HuH-7.5 (cell line): ENCODE data around the gene TAB3.
A peak's percentile ranks its signal among the peaks of the same experiment; 100 is the strongest.

ENCODE experiments used
- DNase-seq: peaks from one replicate; pipeline ENCODE4 v3.0.0; 2011; ENCODE audit warnings: low spot score

The TAB3 gene

DNA sequence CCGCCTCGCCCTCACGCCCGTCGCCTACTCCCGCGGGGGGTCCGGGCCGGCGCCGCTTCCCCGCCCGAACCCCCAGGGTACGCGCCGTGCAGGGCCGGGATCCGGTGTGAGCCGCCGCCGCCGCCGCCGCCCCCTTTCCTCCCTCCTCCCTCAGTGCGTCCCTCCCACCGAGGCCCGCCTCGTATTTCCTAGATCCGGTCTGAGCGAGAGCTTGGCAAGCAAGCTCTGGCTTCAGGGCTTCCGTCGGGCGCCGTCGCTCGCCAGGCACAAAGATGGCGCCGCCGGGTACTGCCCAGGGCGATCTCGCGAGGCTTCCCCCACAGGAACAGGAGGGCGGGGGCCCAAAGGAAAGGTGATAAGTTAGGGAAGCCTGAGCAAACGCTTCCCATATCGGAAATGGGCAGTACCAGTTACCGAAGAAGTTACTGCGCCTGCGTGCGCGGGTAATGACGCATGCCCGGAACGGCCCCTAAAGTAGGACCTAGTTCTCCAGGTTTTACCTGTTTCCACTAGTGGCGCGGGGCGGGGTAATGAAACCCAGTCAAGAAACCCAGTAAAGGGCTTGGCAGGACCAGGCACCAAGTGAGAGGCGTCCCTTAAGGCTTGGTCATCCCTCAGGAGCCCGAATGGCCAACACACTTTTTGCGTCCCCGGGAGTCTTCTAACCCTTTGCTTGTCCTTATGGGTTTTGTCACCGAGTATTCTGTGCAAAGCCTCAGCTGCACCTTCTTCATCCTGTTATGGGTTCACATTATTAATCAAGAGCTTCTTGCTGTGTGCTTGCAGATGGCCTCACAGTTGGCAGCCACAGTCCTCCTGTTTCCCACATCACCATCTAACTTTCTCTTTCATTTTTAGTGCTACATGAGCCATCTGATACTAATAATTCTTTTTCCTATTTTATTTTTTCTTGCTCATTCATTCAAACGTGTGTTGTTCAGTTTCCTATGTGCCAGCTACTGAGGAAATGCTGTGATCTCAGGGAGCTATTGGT, at the start of gene TAB3:
Gene TAB3 (minus strand): TSS at position 108 of the 994 bp plus-strand sequence. CDS start 29,666 bp downstream, outside the sequence.
- peak; percentile 46 for DNase-seq

- DNase-seq = no peak
These were observed 49.2 kb upstream of the TAB3 start for GRCh38 chrX:30938295-30938694.

GRCh38 chrX:30935985-30936384, 46.9 kb upstream of the TAB3 start:
- DNase-seq = no peak

DNA sequence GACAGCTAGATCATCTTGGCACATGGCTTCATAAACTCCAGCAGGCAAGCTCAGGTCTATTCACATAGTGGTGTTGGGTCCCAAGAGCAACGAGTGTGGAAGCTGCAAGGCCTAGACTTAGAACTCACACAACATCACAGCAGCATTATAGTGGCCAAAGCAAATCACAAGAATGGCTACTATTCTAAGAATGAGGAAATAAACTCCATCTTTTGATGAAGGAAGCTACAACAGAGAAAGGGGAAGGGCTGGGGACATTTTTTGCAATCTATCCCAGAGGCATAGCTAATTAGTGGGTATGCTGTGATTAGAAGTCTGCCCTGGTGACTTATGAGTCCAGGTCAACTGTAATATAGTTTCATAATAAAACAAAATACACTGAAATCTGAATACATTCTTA, 42.9 kb upstream of the TAB3 start:
- no peak for DNase-seq

DNA sequence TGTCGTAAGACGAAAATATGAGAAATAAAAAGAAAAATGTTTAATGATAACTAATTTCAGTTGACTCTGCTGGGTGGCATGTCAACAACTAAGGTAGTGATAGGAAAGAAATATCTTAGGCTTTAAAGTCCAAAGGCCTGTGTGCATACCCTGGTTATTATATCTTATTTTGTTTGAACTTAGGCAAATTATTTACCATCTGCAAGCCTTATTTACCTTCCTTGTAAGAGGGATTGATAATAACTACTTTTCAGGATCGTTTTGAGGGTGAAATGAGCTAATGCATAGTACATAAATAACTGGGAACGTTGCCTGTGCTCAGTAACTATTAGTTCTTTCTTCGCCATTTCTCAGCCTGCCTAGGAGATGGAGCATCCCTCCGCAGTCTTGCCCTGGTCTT, 41.6 kb upstream of the TAB3 start:
- no peak for DNase-seq

DNA sequence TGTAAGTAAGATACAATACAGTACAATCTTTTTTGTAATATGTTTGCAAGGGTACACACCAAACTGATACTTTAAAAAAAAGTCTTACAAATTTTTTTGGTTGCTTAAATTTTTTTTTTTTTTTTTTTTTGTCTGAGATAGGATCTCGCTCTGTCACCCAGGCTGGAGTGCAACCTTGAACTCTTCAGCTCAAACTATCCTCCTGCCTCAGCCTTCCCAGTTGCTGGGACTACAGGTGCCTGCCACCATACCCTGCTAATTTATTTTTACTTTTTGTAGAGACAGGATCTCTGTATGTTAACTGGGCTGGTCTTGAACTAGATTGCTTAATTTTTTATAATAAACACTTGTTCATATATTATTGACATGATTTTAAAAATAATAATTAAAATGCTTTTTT, 41.1 kb upstream of the TAB3 start:
- no peak for DNase-seq

DNA sequence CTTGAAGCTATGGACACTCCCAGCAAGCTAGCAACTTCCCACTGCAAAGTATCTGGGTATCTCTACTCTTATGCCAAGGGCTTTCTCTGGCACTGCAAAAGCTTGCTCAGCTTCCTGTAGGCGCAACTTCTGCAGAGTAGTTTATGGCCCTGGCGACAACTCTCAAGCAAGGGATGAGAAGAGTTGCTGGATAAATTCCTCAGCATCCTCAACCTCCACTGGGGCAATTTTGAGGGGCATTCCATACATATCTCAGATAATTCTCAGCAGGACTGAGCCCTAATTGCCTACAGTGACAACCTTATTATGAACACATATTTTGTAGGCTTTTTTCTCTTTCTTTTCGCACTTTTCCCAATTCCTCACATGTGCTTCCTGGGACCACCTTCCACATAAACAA, 31.2 kb upstream of the TAB3 start:
- no peak for DNase-seq

DNA sequence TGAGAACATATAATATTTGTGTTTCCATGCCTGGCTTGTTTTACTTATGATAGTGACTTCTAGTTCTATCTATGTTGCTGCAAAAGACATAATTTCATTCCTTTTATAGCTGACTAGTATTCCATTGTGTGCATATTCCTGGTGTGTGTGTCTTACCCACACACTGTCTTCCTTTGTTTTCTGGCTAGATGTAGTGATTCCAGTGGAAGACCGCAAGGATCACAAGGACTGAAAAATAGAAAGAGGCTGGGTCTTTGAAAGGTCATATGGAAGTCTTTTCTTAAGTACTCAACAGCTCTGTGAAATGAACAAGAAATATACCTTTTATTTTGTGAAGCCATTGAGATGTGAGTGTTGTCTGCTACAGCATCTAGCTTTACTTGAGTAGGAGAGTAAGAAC, 29.4 kb upstream of the TAB3 start:
- DNase-seq = no peak

GRCh38 chrX:30913492-30913891, 24.4 kb upstream of the TAB3 start:
- DNase-seq = no peak

- DNase-seq = no peak
These were observed 21.2 kb upstream of the TAB3 start for GRCh38 chrX:30910124-30910860.

- no peak for DNase-seq
These were observed 17.7 kb upstream of the TAB3 start for GRCh38 chrX:30906726-30907125.

DNA sequence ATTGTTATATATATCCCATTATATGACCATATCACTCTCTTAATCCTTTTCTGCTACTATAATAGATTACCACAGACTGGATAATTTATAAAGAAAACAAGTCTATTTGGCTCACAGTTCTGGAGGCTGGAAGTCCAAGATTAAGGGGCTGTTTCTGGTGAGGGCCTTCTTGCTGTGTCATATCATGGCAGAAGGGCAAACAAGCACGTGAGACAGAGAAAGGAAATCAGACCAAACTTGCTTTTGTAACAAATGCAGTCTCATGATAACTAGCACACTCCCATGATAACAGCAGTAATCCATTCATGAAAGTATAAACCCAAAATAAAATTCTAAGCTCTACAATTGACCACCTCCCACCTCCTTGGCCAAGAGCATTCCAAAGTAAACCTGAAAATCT, 16.3 kb upstream of the TAB3 start:
- DNase-seq = no peak

DNA sequence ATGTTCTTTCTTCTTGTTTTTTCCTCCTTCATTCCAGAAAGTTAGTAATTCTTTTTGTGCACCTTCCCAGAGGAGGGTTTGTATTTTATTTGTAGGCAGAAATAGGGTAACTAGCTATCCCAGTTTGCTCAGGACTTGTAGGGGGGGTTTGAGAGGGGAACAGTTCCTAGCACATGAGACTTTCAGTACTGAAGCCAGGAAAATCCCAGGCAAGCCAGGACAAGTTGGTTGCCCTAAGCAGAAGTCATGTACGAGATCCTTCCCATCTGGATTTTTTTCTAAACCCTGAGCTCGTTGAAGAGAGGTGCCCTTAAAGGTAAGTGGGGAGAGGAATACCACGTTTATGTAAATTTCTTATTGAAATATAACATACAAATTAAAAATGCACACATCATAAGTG, 15.6 kb upstream of the TAB3 start:
- no peak for DNase-seq

DNA sequence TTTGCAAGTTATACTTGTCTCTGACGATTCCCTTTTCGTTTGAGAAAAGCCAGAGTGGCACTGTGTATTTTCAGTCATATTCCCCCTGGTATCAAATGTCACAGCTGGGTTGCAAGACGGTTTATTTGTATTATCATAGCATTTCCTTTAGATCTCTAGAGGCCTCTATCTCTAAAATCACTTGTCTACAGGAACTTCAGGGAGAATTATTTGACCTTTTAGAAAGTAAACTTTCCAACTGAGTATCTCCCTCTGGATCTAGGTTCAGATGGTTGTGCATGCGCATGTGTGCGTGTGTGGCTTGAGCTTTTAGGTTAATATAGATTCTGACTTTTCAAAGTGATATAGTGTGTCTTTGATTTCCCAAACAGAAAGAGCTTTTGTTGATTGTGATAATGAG, 15.1 kb upstream of the TAB3 start:
- DNase-seq = no peak

GRCh38 chrX:30900227-30900626, 11.2 kb upstream of the TAB3 start:
- DNase-seq = no peak

GRCh38 chrX:30898886-30899285, 9.8 kb upstream of the TAB3 start:
- DNase-seq = no peak

DNA sequence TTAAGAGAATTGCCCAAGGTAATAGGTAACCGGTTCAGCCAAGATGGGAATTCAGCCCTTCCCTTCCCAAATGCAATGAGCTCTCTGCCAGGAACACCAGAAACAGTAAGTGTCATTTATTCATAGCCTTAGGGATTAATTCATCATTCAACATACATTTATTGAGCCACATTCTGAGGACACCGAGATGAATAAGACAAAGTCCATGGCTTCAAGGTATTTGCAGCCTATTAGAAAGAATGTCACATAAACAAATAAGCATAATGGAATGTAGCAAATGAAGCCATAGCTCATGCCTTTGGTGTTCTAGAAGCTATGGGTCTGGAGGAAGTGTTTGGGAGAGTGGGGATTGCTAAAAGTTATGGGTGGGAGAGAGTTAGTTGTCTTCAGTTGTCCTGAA, 6.3 kb upstream of the TAB3 start:
- no peak for DNase-seq

DNA sequence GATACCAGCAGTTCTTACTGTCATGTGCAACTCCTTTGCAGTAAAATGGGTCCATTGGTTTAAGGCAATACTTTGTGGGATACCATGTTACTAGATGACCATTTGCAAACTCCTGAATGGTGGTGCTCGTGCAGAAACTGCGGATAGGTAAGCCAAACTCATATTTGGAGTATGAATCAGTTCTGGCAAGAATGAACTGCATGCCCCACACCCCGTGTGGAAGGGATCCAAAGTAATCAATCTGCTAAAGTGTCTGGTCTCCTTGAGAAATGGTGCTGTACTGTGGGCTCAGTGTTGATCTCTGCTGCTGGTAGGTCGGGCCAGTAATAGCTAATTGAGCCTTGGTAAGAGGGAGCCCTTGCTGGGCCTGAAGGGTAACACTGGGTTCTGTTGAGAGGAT, 4.2 kb upstream of the TAB3 start:
- no peak for DNase-seq

DNA sequence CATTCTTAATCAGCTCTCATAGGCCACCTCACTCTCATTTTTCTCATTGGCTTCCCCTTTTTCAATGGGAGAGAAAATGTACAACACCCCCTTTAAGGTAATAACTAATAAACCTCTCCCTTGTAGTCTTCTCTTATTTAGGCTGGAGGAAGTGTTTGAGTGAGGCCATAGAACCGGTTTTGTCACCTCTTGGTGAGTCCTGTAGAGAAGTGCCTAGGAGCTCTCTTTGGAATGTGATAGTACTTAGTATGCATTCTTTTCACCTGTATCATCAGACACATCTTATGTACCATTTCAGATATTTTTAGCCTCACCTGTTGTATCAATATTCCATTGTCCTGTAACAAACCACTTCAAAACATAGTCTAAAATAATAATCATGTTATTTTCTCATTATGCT, 3.5 kb upstream of the TAB3 start:
- no peak for DNase-seq

DNA sequence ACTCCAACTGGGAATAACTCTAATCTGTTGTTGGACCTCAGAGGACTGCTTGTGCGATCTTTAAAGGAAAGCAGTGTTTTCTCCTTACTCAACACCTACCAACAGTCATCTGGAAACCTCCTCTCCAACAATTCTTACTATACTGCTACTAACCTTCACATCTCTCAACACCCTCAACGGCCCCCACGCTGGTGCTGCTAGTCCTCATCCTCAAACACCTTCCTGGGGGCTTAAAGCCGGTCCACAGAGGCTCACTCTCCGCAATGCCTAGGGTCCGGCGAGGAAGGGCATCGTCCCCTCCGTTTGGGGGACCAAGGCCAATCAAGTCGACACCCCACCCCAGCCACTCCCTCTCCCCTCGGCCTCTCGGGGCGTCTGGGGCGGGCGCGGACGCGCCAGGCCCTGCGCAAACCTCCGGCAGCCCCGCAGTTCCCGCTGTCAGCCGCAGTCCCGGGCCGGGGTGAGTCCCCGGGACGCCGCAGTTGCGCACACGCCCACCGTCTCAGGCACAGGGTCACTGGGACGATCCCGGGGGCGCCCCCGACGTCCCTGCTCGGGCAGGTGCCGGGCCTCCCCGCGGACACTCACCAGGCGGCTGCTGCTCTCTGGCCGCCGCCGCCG, 418 bp downstream of the TAB3 start:
- DNase-seq = no peak

- no peak for DNase-seq
These were observed 1.3 kb downstream of the TAB3 start for GRCh38 chrX:30887721-30888120.

- no peak for DNase-seq
These were observed 1.8 kb downstream of the TAB3 start for GRCh38 chrX:30887288-30887687.

GRCh38 chrX:30885136-30885535, 3.9 kb downstream of the TAB3 start:
- no peak for DNase-seq
